Limb (tissue), 2 donors: ENCODE results near the gene CSNK1G2.

Experiments used
- DNase-seq, 2 donors: peaks; one replicate each; pipeline ENCODE4 v3.0.0-alpha.2; 2016; ENCODE audit errors: extremely low spot score in 2 of 2

CSNK1G2 gene

GRCh38 chr19:1918975-1919374 lies 22.0 kb upstream of the CSNK1G2 start:
- DNase-seq, result no peak

- no peak for DNase-seq
Measured at GRCh38 chr19:1920644-1921043, 20.3 kb upstream of the CSNK1G2 start.

DNA sequence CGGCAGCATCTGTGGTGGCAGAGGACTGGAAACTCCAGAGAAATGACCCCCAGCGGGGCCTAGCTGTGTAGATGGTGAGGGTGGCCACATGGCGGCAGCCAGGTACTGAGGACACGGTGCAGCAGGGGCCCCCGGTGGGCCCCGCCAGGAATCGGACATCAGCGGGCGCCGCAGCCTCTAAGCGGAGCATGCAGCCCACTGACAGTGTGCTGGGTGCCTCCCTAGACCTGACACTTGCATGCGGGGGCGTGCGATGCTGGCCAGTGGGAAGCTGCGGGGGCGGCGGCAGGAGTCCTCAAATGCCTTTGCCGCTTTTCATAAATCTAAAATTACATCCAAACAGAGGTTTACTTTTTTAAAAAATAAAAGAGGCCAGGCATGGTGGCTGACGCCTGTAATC lies 19.6 kb upstream of the CSNK1G2 start:
- no peak for DNase-seq

DNA sequence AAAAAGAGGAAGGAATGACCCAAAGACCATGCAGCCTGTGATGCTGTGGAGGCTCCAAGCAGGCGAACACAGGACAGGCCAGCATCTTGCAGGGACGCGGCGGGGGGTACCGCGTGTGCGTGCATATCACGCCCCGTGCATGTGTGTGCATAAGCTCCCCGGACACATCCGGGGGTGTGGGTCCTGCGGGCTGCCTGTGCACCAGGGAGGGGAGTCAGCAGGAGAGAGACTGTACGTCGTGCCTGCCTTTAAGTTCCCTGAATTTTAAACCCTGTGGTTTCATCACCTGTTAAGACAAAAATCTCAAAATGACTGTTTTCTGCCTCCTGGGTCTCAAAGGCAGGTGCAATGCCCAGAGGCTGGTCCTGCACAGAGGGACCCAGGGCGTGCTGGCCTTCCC lies 19.1 kb upstream of the CSNK1G2 start:
- no peak for DNase-seq

- DNase-seq, result no peak
Measured at GRCh38 chr19:1922803-1923202, 18.2 kb upstream of the CSNK1G2 start.

- no peak for DNase-seq
Measured at GRCh38 chr19:1923319-1923718, 17.7 kb upstream of the CSNK1G2 start.

- no peak for DNase-seq
Measured at GRCh38 chr19:1924320-1924961, 16.5 kb upstream of the CSNK1G2 start.

DNA sequence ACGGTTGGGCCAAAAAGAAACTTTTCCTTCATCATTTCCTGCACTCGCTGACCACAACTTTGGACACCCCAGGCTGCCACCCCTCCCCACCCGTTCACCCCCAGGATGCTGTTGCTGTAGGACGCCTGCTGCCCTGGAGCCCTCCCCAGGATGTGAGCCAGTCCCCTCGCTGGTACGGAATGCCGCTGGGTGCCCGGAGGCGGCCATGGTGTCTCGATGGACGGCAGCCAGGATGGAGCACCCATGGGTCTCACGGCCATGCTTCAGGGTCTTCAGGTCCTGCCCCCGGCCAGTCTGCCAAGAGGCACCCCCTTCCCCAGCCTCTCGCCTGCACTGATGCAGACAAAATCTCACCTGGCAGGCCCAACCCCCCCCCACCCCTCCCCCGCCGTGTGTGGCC lies 15.4 kb upstream of the CSNK1G2 start:
- DNase-seq, result no peak

- DNase-seq, result peak; percentile 45 to 85
Measured at GRCh38 chr19:1929021-1929742, 11.8 kb upstream of the CSNK1G2 start.

DNA sequence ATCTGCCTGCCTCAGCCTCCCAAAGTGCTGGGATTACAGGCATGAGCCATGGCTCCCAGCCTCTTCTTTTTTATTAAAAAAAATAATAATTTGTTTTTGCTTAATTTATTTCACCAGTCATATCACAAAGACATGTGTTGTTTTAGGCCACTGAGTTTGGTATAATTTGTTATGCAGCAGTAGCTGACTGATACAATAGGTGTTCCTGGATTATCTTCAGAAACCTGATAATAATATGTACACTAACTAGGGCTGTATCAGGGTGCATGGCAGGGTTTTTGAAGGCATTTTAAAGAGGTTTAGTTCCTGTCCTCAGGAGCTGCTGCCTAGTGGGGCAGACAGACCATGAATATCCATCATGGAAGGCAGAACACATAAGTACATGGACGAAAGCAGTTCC lies 9.5 kb upstream of the CSNK1G2 start:
- no peak for DNase-seq

GRCh38 chr19:1932395-1932794 lies 8.6 kb upstream of the CSNK1G2 start:
- DNase-seq, result no peak

DNA sequence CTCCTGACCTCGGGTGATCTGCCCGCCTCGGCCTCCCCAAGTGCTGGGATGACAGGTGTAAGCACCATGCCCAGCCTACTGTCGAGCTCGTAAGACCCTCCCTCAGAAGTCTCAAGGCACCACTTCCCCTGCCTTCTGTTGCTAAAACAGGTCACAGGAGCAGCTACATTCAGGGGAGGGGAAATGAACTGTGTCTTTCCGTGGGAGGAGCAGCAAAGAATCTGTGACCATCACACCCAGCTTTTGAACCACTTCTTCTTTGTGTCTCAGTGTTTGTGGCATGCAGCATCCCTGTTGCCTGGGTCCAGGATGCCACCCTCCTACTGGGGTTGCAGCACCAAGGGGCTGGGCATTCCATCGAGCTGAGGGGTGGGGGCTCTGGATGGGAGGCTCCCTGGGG lies 7.7 kb upstream of the CSNK1G2 start:
- no peak for DNase-seq

GRCh38 chr19:1933942-1934341 lies 7.0 kb upstream of the CSNK1G2 start:
- no peak for DNase-seq

- peak in 1 of 2 donors; percentile 24 for DNase-seq
Measured at GRCh38 chr19:1935484-1936208, 5.3 kb upstream of the CSNK1G2 start.

DNA sequence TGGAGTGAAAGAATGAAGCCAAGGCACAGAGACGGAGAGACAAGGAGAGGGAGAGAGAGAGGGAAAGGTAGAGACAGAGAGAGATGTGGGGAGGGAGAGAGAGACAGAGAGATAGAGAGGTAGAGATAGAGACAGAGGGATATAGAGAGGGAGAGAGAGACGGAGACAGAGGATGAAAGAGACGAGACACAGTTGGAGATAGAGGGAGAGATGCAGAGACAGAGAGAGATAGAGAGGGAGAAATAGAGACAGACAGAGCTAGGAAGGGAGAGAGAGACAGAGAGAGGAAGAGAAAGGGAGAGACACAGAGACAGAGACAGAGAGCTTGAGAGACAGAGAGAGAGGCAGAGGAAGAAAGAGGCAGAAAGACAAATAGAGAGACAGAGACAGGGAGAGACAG lies 4.5 kb upstream of the CSNK1G2 start:
- DNase-seq, result no peak

GRCh38 chr19:1936916-1937610 lies 3.9 kb upstream of the CSNK1G2 start:
- no peak for DNase-seq

DNA sequence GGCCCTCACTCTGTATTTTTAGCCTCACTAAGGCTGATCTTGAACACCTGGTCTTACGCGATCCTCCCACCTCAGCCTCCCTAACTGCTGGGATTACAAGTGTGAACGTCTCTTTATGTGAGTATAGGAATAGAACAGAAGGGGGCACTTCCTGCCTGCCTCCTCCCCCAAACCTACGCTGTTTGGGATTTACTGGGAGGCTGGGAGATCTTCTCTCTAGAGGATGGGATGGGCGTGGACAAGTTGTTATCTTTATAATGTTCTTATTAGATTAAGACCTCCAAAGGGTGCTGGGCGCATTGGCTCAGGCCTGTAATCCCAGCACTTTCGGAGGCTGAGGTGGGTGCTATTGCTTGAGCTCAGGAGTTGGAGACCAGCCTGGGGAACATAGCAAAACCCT lies 2.9 kb upstream of the CSNK1G2 start:
- no peak for DNase-seq

GRCh38 chr19:1942078-1942933 lies 1.3 kb downstream of the CSNK1G2 start:
- DNase-seq, result peak; percentile 19 to 77

DNA sequence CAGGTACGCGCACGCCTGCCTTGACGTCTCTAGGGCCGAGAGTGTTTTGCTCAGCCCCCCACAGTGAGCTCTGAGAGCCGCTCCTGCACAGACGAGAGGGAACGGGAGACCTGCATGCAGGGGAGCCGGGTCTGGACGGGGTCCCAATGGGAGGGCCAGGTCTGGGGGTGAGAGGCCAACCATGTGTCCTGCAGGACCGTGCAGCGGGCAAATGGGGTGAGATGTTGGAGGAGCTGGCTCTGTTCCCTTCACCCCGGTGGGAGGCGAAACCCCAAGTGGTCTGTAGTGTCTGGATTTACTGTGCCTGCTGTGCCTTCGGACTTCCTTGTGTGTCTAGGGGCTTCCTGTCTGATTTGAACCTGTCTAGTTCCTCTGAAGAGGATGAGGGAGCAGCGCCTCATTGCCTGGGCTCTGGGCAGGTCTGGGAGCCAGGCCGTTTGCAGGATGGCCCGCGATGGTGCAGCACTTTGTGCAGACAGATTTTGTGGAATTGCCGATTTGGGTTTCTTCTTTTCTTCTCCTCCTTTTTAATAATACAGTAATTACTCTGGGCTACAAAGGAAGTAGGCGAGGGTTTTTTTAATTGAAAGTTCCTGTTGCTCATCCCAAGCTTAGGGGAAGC lies 2.1 kb downstream of the CSNK1G2 start:
- no peak for DNase-seq

DNA sequence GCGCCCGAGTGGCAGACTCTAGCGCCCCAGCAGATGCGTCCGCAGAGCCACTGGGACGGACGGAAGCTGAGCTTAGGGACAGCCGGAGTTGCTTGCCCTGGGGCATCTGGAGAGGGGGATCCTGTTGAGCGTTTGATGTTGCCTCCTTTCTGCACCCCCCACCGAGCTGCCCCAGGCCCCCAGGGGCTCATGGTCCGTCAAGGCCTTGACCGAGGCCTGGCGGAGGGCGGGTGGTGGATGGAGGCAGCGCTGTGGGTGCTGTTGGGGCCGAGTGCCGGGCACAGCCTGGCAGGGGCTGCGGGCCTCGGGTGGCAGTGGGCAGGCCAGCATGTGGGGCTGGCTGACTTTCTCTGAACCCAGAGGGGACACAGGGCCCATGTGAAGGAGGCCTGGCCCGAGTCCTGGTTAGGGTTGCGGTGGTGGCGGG lies 2.7 kb downstream of the CSNK1G2 start:
- DNase-seq, result no peak
